Activated CD8-positive, alpha-beta memory T cell treated with anti-CD3 and anti-CD28 coated beads, Interleukin-2, amount 50 U/mL, for 4 hours (primary cell): ENCODE data around the gene HNMT.
"Not testable (repeated sequence)": the region's sequence is repeated elsewhere in the genome, so short reads cannot be mapped to it uniquely, and the experiment has no call there.

ENCODE experiments used
- DNase-seq: peaks from one replicate; pipeline ENCODE4 v3.0.0-alpha.2; 2020

The HNMT gene

DNA sequence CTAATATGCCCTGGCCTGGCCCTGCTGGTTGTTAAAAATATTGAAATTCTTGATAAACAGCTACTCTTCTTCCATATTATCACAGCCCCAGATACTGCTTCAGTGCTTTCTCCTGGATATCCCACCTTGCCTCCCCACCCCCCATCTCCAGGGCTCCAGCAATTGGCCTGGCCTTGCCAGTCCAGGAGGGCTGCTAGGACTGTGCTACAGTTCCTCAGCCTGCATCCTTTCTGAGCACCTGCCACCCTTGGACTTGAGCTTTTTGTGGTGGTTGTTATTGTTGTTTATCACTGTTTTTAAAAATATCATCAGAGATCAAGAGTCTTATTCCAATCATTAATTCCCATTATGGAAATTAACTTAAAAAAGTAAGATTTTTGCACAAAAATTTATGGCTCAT lies 13.5 kb downstream of the HNMT start:
- DNase-seq: no peak

GRCh38 chr2:137980459-137980858 lies 16.2 kb downstream of the HNMT start:
- no peak for DNase-seq

- DNase-seq: no peak
Measured at GRCh38 chr2:137981112-137981656, 16.9 kb downstream of the HNMT start.

DNA sequence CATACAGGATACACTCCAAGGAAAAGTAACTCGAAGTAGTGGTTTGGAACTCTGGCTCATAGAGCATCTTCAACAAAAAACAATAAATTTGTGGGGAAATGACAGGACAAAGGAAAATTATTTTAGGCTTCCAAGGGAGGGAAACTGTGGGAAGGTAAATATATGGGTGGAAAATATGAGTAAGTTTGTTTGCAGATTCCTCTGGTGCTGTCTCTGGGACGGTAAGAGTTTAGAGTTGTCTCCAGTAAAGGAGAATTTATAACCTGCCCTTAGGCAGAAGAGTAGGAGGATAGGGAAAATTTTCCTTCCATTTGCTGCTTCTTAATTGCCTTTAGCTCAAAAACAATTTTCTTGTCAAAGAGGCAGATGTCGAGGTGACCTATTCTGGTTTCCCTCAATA lies 19.3 kb downstream of the HNMT start:
- no peak for DNase-seq

DNA sequence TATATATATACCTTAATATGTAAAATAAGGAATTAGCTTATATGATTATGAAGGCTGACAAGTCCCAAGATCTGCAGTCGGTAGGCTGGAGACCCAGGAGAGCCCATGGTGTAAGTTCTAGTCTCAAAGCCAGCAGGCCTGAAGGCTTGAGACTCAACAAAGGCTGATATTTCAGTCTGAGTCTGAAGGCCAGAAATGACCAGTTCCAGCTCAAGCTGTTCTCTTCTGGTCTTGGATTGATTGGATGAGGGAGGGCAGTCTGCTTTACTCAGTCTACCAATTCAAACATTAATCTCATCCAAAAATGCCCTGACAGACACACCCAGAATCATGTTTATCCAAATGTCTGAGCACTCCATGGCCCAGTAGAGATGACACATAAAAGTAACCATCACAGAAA lies 22.0 kb downstream of the HNMT start:
- no peak for DNase-seq

GRCh38 chr2:137987011-137987410 lies 22.7 kb downstream of the HNMT start:
- DNase-seq: no peak

DNA sequence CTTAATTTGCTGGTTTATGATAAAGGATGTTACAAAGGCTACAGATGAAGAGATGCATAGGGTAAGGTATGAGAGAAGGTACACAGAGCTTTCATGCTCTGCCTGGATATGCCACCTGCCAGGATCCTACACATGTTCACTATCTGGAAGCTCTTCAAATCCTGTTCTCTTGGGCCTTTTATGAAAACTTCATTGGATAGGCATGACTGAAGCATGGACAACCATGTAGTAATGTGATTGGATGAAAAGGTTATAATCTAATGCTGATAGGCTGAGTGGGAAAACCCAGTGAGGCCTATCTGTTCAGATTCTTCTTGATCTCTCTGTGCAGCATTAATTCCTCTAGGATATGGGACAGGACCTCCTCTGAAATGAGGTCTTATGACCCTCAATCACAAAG lies 26.8 kb downstream of the HNMT start:
- DNase-seq: no peak

- no peak for DNase-seq
Measured at GRCh38 chr2:137992039-137992646, 27.9 kb downstream of the HNMT start.

GRCh38 chr2:137993715-137994476 lies 29.6 kb downstream of the HNMT start:
- not testable (repeated sequence) for DNase-seq

GRCh38 chr2:137995368-137995767 lies 31.1 kb downstream of the HNMT start:
- DNase-seq: not testable (repeated sequence)

DNA sequence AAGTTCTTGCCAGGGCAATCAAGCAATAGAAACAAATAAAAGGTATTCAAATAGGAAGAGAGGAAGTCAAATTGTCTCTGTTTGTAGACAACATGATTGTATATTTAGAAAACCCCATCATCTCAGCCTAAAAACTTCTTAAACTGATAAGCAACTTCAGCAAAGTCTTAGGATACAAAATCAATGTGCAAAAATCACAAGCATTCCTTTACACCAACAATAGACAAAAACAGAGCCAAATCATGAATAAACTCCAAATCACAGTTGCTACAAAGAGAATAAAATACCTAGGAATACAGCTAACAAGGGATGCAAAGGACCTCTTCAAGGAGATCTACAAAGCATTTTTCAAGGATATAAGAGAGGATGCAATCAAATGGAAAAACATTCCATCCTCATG lies 31.9 kb downstream of the HNMT start:
- not testable (repeated sequence) for DNase-seq

DNA sequence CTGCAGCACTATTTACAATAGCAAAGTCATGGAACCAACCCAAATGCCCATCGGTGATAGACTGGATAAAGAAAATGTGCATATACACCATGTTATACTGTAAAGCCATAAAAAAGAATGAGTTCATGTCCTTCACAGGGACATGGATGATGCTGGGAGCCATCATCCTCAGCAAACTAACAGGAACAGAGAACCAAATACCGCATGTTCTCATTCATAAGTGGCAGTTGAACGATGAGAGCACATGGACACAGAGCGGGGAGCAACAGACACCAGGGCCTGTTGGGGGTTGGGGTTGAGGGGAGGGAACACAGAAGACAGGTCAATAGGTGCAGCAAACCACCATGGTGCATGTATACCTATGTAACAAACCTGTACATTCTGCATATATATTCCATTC lies 33.5 kb downstream of the HNMT start:
- DNase-seq: no peak

- no peak for DNase-seq
Measured at GRCh38 chr2:137998503-137998902, 34.2 kb downstream of the HNMT start.

DNA sequence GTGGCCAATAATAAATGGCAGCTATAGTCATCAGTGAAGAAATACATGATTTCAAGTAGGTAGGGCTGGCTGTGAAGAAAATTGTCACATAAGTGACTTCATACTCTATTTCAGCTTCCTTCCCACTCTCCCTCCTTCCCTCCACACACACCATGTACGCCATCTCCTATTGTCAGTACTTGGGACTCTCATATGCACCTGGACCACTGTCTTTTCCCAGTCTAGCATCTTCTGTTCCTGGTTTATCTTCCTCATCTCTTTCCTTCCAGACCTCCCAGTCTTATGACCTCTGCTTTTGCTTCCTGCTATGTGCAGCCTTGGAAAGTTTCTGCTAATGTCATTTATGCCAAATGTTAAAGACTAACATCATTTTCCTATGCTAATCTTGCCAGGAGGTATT lies 35.0 kb downstream of the HNMT start:
- no peak for DNase-seq

DNA sequence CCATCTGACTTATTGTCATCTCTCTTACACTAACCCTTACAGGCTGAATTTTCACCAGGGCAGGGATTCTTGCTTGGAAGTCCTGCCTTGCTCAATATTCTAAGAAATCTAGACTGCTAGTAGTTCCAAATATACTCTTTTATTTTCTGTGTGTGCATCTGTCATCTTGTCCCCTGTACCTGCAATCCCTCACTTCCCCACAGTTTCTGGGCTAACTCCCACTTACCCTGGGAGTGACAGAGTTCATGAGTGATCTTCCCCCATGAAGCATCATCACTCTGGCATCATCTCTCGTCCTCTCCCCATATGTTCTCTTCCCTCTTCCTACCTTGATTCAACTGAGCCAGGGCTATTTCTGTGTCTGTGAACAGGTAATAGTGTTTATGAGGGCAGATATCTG lies 35.7 kb downstream of the HNMT start:
- no peak for DNase-seq

DNA sequence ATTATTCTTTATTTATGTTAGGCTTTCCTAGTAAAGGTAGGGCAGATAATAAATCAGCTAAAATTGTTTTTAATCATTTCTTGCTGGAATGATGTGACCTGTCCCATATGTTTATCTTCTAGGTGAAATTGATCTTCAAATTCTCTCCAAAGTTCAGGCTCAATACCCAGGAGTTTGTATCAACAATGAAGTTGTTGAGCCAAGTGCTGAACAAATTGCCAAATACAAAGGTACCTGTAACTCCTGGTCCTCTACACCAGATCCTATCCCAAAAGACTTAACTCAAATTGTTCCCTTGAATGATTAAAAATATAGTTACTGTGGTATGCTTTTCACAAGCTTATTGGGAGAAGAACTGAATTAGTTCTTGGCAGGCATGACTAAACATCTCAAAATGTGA lies 36.5 kb downstream of the HNMT start:
- DNase-seq: no peak

GRCh38 chr2:138003411-138003810 lies 39.1 kb downstream of the HNMT start:
- DNase-seq: no peak

DNA sequence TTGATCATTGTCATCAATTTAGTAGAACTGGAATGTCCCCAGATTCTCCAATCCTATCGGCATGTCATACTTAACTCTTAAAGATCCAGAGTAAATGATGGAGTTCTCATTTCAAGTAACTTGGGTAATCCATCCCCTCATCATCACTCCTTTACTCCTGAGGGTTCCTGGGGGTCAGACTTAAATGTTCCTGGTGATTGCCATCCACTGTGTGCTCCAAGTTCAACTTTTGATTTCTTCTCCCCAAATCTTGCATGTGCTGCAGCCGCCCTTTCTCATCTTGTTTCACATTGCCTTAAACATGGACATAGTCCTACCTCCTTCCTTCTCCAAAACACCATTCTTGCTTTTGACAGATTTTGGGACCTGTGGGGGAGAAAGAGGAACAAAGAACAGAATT lies 43.2 kb downstream of the HNMT start:
- no peak for DNase-seq

DNA sequence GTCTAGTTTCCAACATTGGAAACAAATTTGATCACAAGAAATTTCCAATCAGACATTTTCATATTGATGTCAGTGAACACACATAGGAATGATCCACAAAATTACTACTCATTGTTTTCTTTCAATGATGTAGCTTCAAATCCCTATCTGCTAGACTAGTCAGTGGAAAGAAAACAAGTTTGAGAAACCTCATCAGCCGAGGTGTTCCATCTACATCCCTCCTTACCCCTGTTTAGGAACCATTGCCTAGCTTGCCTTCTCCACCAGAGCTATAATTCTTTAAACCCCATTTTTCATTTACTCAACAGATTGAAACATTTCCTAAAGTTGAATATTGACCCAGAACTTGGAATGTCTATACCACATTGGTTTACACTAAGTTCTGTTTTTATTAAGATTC lies 45.3 kb downstream of the HNMT start:
- DNase-seq: no peak

DNA sequence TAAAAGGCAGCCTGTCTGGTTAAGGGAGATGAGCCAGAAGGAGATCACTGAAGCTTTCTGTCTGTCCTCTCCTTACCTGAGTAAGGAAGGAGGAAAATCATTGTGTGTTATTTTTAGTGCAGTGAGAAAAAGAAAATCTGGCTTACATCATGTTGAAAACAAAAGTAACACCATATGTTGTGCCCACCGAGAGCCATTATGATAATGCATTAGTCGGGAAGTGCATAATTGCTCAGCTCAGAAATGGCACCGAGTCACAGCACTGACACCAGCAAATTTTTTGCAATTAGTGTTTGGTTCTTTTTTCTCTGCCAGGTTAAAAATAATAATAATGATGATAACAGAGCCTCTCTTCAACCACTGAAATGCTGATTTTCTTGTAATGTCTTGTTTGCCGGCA lies 46.6 kb downstream of the HNMT start:
- no peak for DNase-seq

DNA sequence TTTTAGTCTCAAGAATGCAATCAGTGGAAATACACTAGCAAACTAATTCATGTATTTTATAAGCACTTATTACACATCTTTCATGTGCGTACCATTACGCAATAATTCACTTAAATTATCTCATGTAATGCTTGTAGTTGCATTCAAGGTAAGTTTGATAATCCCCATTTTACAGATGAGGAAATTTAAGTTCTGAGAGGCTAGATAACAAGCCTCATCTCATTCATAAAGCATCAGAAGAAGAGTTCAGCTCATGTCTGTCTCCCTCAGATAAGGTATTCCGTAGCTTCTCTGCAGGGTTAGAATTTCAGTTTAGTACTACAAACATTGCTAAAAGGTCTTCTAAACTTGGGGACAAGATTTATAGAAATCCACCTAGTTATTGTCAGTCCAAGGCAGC lies 47.8 kb downstream of the HNMT start:
- no peak for DNase-seq

DNA sequence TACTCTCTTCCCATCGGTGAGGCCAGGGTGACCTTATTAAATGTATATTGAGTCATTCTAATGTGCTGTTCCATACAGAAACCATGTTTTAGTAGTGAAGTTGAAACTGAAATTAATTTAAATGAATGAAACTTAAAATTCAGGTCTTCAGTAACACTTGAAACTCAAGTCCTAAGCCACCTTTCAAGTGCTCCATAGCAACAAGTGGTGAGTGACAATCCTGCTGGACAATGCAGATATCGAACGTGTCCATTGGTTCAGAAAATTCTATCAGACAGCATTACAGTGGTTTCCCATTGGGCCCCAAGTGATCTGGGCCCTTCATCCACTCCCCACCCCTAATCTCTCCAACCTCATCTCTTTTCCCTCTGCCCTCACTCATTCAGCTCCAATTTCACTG lies 48.7 kb downstream of the HNMT start:
- no peak for DNase-seq

- DNase-seq: no peak
Measured at GRCh38 chr2:138013639-138014038, 49.4 kb downstream of the HNMT start.

GRCh38 chr2:138015494-138015893 lies 51.2 kb downstream of the HNMT start:
- no peak for DNase-seq
